Left hindlimb (tissue), 1 donor: ENCODE results near the gene CLCN6.

Experiments
- DNase-seq: peaks from one replicate; pipeline ENCODE4 v3.0.0-alpha.2; 2018

CLCN6 gene, protein sequence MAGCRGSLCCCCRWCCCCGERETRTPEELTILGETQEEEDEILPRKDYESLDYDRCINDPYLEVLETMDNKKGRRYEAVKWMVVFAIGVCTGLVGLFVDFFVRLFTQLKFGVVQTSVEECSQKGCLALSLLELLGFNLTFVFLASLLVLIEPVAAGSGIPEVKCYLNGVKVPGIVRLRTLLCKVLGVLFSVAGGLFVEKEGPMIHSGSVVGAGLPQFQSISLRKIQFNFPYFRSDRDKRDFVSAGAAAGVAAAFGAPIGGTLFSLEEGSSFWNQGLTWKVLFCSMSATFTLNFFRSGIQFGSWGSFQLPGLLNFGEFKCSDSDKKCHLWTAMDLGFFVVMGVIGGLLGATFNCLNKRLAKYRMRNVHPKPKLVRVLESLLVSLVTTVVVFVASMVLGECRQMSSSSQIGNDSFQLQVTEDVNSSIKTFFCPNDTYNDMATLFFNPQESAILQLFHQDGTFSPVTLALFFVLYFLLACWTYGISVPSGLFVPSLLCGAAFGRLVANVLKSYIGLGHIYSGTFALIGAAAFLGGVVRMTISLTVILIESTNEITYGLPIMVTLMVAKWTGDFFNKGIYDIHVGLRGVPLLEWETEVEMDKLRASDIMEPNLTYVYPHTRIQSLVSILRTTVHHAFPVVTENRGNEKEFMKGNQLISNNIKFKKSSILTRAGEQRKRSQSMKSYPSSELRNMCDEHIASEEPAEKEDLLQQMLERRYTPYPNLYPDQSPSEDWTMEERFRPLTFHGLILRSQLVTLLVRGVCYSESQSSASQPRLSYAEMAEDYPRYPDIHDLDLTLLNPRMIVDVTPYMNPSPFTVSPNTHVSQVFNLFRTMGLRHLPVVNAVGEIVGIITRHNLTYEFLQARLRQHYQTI

DNA sequence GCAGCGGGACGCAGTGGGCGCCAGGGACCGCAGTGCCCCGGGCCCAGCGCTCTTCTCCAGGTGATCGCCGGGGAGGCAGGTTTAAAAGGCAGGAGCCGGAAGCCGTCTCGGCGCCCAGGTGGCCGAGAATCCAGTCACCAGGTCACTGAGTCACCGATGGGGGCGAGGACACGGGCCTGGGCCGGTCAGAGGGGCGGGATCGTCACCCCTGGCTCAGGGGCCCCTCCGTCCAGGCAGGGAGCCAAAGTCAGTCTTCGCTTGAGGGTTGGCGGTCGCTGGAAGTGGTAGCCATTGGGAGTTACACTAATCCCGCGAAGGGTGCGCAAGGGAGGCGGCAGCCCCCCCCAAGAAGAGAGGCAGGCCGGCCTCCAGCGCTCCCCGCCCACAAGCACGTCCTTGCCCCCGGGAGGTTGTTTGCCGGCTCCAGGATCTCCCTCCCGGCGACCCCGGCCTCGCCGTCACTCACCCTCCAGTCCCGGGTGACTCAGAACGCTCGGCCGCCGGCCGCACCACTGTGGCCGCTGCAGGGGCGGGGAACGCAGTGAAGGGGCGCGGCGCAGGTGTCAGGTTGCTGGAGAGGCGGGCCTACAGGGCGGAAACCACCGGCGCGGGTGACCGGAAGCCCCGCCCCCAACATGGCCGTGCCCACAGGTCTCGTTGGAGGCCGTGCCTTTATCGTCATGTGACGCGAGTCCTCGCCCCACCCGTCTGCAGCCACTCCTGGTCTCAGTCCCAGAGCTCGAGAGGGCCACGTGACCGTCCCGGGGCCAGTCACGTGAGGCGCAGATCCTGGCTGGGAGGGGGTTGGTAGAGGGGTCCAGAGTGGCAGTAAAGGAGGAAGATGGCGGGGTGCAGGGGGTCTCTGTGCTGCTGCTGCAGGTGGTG, at the start of gene CLCN6, which contains the start of gene MTHFR:
Gene CLCN6 (plus strand): TSS at position 770 of the 885 bp plus-strand sequence. CDS start 72 bp downstream, at position 842.
Gene MTHFR (minus strand): TSS at position 543 of the 885 bp plus-strand sequence. CDS start 2,848 bp downstream, outside the sequence.
- peak; percentile 100 for DNase-seq

DNA sequence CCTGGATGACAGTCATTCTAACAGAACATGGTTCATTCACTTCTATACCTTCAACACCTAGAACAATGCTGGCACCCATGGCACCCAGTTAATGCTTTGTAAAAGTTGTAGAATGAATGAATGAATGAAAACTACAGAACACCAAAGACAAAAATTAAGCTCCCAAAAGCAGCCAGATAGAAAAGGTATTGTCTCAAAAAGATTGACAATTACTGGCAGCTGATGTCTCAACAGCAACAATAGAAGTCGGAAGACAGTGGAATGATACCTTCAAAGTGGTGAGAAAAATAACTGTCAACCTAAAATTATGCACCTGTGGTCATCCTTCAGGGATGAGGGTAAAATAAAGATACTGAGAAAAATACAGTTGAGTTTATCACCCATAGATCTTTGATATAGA, 48.9 kb upstream of the CLCN6 start:
- DNase-seq = no peak

DNA sequence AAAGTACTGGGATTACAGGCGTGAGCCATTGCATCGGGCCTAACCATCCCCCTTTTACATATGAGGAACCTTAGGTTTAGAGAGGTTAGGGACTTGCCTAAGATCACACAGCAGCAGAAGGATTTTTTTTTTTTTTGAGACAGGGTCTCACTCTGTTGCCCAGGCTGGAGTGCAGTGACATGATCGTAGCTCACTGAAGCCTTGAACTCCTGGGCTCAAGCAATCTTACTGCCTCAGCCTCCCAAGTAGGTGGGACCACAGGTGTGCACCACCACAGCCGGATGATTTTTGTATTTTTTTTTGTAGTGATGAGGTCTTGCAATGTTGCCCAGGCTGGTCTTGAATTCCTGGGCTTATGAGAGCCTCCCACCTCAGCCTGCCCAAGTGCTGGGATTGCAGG, 46.2 kb upstream of the CLCN6 start:
- DNase-seq = no peak

DNA sequence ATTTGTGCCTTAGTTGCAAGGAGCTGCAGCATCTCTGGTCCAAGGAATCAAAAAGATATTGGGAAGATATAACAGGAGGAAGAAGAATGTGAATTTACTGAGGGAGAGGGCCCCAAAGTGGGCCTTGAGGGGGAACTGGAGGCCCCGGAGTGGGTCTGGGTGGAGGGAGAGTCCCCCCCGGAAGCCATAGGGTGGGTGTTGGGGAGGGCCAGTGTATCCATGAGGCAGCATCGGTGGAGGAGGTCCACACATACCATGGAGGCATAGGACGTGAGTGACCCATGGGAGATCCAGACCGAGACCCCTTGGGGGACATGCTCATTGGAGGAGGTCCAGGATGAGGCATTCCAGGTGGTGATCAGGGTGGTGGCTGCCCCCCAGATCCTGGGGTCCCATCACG, 44.7 kb upstream of the CLCN6 start:
- DNase-seq = no peak

DNA sequence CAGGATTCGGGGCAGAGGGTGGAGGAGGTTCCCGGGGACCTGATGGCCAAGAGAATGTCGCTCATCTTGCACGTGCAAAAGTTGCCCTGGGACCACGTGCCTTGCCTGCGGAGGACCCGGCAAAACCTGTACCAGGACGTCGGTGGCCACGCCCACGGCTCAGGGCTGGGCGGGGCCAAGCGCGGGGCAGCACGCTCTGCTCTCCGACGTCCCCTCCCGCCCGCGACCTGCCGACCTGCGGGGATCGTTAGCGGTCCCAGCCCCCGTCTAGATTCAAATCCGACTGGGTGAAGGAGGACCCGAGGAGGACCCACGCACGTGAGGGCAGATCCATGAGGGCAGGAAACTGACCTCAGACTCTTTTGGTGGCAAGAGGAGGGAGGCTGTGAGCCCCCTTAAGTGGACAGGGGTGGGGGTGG, 44.0 kb upstream of the CLCN6 start, which contains the start of gene C1orf167:
Gene C1orf167 (plus strand): TSS at position 206 of the 419 bp plus-strand sequence. CDS start 2,208 bp downstream, outside the sequence.
- no peak for DNase-seq

DNA sequence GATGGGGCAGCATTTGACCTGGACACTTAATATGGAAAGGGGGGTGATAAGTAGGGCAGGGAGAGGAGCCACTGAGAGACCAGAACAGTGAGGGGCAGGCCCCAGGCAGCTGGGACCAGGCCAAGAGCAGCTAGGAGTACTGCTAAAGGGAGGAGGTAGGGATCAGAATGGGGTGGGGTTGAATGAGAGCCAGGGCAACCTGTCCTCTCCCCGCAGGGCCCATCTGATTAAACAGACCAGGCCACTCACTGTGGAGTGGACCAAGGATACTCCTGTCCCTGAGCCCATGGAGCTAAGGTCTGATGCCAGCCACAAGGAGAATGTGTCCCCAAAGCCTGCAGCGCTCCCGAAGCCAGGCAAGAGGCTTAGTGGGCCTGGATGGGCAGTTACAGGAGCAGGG, 41.9 kb upstream of the CLCN6 start:
- no peak for DNase-seq

DNA sequence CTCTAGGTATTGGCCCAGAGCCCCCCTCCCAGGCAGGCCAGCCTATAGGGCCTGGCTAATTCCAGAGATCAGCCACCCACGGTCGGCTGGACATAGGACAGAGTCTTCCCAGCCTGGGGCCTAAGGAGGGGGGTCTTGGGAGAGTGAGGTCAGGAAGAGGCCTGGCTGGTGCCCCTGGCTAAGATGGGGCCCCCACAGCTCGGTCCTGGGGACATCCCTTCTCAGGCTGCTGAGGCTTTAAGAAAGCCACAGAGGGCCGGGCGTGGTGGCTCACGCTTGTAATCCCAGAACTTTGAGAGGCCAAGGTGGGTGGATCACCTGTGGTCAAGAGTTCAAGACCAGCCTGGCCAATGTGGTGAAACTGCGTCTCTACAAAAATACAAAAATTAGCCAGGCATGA, 41.5 kb upstream of the CLCN6 start:
- DNase-seq = no peak

DNA sequence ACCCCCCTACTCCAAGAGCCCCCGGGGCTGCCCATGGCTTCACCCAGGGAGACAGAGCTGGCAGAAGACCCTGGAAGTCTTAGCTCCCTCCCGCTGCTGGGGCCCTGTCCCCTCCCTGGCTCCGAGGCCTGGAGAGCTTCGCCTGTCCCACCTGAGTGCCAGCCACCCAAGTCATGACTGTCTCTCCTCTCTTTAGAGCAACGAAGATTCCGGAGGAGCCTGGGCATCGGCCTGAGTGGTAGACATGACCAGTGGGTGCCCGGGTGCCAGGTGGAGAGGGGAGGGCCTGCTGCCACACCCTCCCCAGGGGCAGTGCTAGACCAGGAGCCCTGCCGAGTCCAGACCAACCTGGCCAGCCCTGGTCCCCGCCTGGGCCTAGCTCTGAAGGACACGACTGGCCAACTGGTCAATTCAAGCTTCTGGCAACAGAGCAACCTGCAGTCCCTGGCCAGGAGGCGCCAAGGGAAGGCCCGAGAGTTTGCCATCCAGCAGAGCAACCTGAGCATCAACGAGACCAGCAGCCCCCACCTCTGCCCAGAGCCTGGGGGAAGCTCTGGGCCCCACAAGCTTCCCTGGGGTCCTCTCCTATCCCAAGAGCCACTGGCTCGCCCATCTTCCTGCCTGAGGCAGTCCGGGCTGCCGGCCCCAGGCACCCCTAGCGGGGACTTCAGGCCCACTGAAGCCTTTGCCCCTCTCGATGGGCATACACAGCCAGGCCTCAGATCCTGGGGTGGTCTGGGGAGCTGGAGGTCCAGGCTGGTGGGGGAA, 40.1 kb upstream of the CLCN6 start:
- DNase-seq = no peak

DNA sequence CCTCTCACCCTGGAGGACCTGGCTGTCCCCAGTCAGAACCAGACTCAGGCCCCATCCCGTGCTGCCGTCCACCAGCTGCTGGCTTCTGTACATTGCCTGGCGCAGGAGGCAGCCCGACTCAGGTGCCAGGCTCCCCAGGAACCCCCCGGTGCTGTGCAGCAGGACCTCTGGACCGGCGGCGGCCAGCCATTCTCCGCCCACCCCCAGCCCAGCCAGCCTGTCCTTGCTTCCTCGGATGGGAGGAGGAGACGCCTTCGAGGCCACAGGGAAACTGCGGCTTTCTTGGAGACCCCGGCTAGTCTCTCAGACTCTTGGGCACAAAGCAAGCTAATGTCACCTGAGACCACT, 39.6 kb upstream of the CLCN6 start:
- DNase-seq = no peak

DNA sequence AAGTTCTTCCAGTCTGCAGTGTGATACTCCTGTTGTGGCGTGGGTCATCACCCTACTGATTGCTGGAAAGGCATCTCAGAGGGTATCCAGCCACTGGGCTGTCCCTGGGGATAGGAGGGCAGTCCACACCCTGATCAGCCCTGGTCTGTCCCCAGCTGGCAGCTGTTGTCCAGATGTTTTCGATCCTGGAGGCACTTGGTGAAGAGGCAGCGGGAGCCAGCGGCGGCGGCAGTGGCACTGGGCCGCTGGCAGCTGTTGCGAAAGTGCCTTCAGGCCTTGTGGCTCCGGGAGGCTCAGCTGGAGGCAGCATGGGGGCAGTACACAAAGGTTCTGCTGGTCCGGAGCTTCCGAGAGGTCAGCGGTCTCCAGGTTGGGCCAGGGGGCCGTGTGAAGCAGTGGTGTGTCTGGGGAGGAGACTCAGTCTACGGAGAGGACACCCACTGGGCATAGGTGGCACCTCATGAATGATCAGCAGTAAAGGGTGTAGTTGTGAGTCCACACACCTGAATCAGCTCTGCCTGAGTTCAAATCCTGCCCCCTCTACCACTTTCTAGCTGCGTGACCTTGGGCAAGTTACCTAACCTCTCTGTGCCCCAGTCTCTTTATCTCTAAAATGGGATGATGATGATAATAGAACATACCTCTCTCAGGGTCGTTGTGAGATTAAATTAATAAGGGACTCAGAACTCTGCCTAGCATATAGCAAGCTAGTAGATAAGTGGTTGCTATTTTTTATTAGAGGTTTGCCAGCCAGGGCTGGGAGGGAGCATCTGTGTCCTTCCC, 37.9 kb upstream of the CLCN6 start:
- DNase-seq = no peak

DNA sequence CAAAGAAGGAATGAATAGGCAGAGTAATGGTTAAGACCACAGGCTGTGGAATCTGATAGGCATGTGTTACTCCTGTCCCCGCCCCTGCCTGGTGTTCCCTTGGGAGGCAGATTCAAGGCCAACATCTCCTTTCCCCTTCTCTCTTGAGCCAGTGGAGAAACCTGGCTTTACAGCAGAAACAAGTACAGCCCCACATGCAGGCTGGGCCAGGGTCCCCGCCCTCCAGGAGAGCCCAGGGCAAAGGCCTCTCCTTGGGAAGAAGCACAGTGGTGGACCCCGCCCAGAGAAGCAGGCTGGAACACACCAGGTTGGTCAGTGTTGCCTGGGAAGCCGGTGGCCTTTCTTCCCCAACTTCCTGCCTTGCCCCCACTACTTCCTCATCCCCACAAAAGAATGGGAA, 37.2 kb upstream of the CLCN6 start:
- no peak for DNase-seq

DNA sequence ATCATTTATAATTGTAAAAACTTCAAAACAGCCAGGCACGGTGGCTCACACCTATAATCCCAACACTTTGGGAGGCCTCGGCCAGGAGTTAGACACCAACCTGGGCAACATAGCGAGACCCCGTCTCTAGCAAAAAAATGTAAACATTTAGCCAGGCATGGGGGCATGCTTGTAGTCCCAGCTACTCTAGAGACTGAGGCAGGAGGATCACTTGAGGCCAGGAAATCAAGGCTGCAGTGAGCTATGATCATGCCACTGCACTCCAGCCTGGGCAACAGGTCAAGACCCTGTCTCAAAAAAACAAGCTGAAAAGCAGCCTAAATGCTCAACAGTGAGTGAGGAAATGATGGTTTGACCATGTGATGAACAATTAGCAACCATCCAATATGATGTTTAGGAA, 36.7 kb upstream of the CLCN6 start:
- no peak for DNase-seq

DNA sequence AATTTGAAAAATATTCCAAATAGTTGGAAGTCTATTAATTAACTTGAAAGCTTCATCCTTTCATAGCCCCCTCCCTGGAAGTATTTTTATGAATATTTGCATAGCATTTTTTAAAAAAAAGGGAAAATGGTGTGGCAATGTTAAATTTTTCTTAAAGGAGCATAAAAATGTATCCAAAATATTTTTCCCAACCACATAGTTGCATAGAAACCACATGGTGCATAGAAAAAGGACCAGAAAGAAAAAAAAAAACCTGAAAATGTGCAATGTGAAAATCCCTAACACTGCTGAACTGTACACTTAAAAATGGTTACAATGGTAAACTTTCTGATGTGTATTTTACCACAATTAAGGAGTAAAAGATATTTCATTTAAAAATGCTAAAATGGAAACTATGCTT, 36.0 kb upstream of the CLCN6 start:
- no peak for DNase-seq

DNA sequence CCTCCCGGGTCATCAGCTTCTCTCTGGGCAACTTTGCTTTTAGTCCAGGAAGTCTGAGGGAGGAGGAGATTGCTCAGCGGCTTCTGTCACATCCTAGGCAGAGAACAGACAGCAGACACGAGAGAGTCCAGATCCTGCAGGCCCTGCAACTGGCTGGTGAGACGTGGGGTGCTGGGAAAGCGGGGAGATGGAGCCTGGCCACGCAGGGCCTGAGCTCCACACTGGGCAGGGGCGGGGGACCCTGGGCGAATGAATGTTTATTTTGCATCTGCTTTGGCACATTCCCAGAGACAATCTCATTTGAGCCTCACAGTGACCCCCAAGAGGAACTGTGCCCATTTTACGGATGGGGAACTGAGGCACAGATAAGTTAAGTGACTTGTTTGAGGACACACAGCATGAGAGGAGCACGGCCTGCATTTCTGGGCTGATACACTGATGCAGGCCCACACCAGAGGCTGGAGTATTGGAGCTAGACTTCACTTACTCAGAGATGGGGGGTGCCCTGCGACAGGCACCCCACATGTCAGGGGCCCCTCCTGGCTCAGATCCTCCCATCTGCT, 34.4 kb upstream of the CLCN6 start:
- no peak for DNase-seq

DNA sequence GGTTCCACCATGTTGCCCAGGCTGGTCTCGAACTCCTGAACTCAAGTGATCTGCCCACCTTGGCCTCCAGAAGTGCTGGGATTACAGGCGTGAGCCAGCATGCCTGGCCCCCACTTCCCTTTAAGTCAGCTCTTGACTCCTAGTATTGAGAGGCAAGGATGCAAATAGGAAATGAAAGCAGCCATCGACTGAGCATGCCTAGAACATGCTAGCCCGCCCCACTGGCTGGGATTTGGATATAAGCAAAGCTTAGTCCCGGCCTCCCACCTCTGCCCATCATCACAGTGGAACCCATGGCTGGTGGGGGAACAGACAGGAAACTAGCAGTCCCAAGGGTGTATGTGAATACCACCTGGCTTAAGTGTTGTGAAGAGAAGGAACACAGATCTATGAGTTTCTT, 33.5 kb upstream of the CLCN6 start:
- no peak for DNase-seq

DNA sequence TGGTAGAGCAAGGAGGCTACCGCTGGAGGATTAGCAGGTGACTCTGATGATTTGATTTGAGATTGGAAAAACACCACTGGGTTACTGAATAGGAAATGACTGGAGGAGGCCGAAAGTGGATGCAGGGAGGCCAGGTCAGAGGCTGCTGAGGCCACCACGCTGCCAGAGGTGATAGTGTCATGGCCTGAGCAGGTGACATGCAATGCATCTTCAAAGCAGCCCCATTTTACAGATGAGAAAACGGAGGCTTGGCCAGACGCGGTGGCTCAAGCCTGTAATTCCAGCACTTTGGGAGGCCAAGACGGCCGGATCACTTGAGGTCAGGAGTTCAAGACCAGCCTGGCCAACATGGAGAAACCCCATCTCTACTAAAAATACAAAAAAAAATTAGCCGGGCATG, 31.2 kb upstream of the CLCN6 start:
- DNase-seq = no peak

DNA sequence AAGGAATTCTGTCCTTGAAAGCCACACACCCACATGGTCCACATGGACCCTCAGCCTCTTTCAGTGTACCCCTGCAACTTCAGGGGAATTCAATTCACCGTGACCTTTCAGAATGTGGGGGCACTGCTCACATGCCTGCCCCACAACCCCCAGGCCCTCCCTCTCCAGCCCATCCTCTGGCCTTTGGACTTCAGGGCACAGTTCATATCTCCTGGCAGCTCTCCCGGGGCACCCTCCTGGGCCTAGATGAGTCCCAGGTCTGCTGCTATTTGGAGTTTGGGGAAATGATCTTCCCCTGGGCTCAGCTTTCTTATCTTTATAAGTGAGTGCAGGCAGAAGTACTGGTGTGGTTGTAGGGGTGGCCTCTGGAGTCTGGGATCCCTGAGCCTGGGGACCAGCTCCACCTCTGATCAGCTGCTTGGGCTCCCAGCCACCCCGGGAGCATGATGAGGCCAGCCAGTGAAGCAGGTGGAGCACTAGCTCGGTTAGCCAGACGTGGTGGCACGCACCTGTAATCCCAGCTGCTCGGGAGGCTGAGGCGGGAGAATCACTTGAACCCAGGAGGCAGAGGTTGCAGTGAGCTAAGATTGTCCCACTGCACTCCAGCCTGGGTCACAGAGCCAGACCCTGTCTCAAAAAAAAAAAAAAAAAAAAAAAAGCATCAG, 28.2 kb upstream of the CLCN6 start:
- DNase-seq = no peak

DNA sequence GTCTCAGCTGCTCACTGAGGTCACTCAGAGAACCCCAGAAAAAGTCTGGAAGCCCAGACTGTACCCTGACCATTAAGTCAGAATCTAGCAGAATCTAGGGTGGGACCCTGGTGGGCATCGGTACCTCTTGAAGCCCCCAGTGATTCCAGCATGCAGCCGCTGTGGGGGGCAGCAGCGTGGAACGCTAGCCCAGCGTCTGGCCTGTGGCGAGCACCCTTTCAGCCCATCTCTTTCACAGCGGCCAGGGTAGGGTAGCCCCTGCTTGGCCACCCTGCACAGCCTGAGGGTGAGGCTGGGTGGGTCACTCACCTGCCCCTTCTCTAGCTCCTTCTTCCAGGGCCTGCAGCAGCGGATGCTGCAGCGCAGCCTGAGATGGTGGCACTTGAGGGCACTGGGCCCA, 27.7 kb upstream of the CLCN6 start:
- DNase-seq = no peak

DNA sequence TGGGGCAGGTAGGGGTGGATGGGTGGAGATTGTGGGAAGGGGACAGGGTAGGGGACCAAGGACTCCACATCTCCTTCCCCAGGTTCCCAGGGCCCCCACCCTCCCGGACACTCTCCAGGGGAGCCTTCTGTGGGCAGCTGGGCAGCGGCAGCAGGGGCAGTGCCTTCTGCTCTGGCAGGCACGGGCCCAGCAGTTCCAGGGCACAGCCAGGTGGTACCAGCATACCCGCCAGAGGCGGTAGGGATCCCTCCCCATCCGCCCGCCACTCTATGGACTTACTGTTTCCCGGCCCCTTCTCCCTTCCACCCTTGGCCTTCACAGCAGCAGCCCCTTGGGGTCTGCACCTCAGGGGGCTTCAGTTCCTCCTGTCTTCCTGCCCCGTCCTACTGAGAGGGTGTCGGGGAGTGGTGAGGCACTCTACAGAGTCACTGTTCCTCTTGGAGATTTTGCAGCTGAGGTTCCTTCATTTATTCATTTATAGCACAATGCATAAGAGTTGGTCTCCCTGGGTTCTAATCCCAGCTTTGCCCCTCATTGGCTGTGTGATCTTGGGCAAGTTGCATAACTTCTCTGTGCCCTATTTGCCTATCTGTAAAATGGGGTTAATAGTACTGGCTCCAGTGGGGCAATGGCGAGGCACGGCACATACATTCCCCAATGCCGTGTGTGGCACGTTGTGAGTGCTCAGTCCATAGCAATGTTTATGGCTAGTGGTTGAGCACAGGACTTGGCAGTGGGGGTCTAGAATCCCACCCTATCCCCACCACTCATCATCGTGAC, 27.0 kb upstream of the CLCN6 start:
- DNase-seq = no peak
